Esophagus squamous epithelium (tissue), 5 donors: ENCODE results near the gene OOEP. TPM values are rescaled to one million over a fixed set of nuclear protein-coding genes. Genes with fewer than 3 reads are reported as not detected.

Experiments used
- DNase-seq: peaks from one replicate; lab custom pipeline; 2025; lab: John Stamatoyannopoulos, UW
- H3K27ac ChIP-seq, 4 donors: fragments of 200-600 bp; sonication (generic); one replicate each; pipeline ENCODE4 v1.5.1; 2016 to 2019; ENCODE audit warnings: mild to moderate bottlenecking in 1 of 4
- H3K27me3 ChIP-seq, 4 donors: fragments of 200-600 bp; sonication (generic); 1 replicate in 3 of 4; 2 replicates in 1 of 4; pipeline versions ENCODE4 v1.5.1 to v1.6.0; 2017 to 2021; ENCODE audit warnings: antibody characterized with exemption in 1 of 4
- H3K36me3 ChIP-seq, 3 donors: fragments of 200-600 bp; sonication (generic); one replicate each; pipeline ENCODE4 v1.5.1; 2016 to 2019
- H3K4me1 ChIP-seq, 3 donors: fragments of 200-600 bp; sonication (generic); one replicate each; pipeline ENCODE4 v1.5.1; 2017 to 2019
- H3K4me3 ChIP-seq, 4 donors: fragments of 200-600 bp; sonication (generic); 1 replicate in 3 of 4; 2 replicates in 1 of 4; pipeline ENCODE4 v1.5.1; 2016 to 2019; ENCODE audit warnings: mild to moderate bottlenecking in 2 of 4, moderate library complexity in 1 of 4
- H3K9me3 ChIP-seq, 3 donors: fragments of 200-600 bp; sonication (generic); one replicate each; pipeline ENCODE4 v1.5.1; 2016 to 2019
- POLR2A ChIP-seq, 4 donors: fragments of 450-650 bp; IDR thresholded peaks; one replicate each; pipeline ENCODE4 v1.6.1; 2017; ENCODE audit warnings: antibody characterized with exemption in 4 of 4, mild to moderate bottlenecking in 4 of 4, moderate library complexity in 3 of 4
- WGBS, 2 donors: methylation state at CpG; one replicate each; pipeline ENCODE4 v1.1.5; 2018; 5-methylcytosine and 5-hydroxymethylcytosine counted together
- intact Hi-C: fragments of 100-400 bp; cut with DNase I; formaldehyde crosslinking; loops from one replicate; pipeline ENCODE4 v1.15.0; 2022
- total RNA-seq, 4 donors: library from RNA; depleted of rRNA; stranded (reverse); fragments of >200 nt; gene quantifications; one replicate each; pipeline ENCODE4 v1.1.0, GENCODE V29; 2016
- TF ChIP-seq, protein P1 (sequence below), 6 experiments: fragments of 450-650 bp in 4 of 6; fragments of 200-600 bp in 2 of 6; sonication (generic) in 2 of 6; IDR thresholded peaks; one replicate each; pipeline ENCODE4 v1.5.1; 2016 to 2019; ENCODE audit warnings: antibody characterized with exemption in 6 of 6, mild to moderate bottlenecking in 4 of 6, moderate library complexity in 4 of 6
- donor health status: DM: yes; HTN: yes; CAD: no.

OOEP gene
- total RNA-seq, 4 donors from 2014 or later: 0.35 TPM; not detected in 3

- 29 to 53% methylated on average over 3 of the region's 3 CpGs for WGBS, 2 donors
- H3K9me3 ChIP-seq: peaks cover 0 to 4% (median 0%) of the 10 kb centered on the region in 3 donors
- no peak overlapping the region for H3K4me3 ChIP-seq
- intact Hi-C loops: no loop called here
- TF ChIP-seq, protein P1, sequence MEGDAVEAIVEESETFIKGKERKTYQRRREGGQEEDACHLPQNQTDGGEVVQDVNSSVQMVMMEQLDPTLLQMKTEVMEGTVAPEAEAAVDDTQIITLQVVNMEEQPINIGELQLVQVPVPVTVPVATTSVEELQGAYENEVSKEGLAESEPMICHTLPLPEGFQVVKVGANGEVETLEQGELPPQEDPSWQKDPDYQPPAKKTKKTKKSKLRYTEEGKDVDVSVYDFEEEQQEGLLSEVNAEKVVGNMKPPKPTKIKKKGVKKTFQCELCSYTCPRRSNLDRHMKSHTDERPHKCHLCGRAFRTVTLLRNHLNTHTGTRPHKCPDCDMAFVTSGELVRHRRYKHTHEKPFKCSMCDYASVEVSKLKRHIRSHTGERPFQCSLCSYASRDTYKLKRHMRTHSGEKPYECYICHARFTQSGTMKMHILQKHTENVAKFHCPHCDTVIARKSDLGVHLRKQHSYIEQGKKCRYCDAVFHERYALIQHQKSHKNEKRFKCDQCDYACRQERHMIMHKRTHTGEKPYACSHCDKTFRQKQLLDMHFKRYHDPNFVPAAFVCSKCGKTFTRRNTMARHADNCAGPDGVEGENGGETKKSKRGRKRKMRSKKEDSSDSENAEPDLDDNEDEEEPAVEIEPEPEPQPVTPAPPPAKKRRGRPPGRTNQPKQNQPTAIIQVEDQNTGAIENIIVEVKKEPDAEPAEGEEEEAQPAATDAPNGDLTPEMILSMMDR (IDR thresholded peaks at IDR 0.05): no peak
- TF ChIP-seq POLR2A (IDR thresholded peaks at IDR 0.05): no peak
- DNase-seq: no peak
- H3K36me3 ChIP-seq: no peaks in the 10 kb centered on the region
- no peaks in the 10 kb centered on the region for H3K27me3 ChIP-seq
- H3K27ac ChIP-seq: no peak overlapping the region
- no peaks in the 10 kb centered on the region for H3K4me1 ChIP-seq
Measured at GRCh38 chr6:73377225-73377624, 7.5 kb upstream of the OOEP start.

- peaks cover 0 to 19% (median 0%) of the 10 kb centered on the region in 3 donors for H3K9me3 ChIP-seq
- 53 to 67% methylated on average over 1 of the region's 1 CpG for WGBS, 2 donors
- DNase-seq: no peak
- no peak overlapping the region for H3K4me3 ChIP-seq
- H3K27ac ChIP-seq: no peak overlapping the region
- H3K36me3 ChIP-seq: no peaks in the 10 kb centered on the region
- H3K4me1 ChIP-seq: no peaks in the 10 kb centered on the region
- no peak for TF ChIP-seq POLR2A (IDR thresholded peaks at IDR 0.05)
- TF ChIP-seq, protein P1 (IDR thresholded peaks at IDR 0.05): no peak
- H3K27me3 ChIP-seq: no peaks in the 10 kb centered on the region
- intact Hi-C loops: no loop called here
Measured at GRCh38 chr6:73375216-73375615, 5.5 kb upstream of the OOEP start.

- TF ChIP-seq POLR2A (IDR thresholded peaks at IDR 0.05): no peak
- TF ChIP-seq, protein P1 (IDR thresholded peaks at IDR 0.05): no peak
- Histone ChIP-seq H3K27ac (no peak overlapping the region), H3K4me1 (no peaks in the 10 kb centered on the region), H3K4me3 (no peak overlapping the region), H3K9me3 (peaks cover 0 to 19% (median 0%) of the 10 kb centered on the region in 3 donors), H3K36me3 (no peaks in the 10 kb centered on the region), H3K27me3 (no peaks in the 10 kb centered on the region)
- no peak for DNase-seq
- 52 to 59% methylated on average over 8 of the region's 10 CpGs for WGBS, 2 donors
- intact Hi-C loops: no loop called here
Measured at GRCh38 chr6:73372516-73372915, 2.8 kb upstream of the OOEP start.

DNA sequence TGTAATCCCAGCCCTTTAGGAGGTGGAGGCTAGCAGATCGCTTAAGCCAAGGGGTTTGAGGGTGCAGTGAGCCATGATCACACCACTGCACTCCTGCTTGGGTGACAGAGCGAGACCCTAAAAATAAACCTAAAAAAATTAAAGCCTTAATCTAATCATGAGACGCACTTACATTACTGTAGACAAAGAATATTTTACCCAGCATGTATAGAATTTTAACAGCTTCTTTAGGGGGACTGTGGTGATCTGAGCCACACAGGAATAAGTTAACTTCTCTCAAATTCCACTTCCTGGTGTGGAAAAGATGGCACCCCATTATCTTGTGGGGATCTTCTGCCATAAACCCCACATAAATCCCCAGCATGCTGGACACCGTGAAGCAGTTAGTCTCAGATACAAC, 2.3 kb upstream of the OOEP start:
- H3K4me1 ChIP-seq: no peaks in the 10 kb centered on the region
- no peaks in the 10 kb centered on the region for H3K27me3 ChIP-seq
- no peak for DNase-seq
- no peak overlapping the region for H3K27ac ChIP-seq
- TF ChIP-seq, protein P1 (IDR thresholded peaks at IDR 0.05): no peak
- no peak for TF ChIP-seq POLR2A (IDR thresholded peaks at IDR 0.05)
- no peak overlapping the region for H3K4me3 ChIP-seq
- WGBS, 2 donors: 85 to 89% methylated on average over 4 of the region's 4 CpGs
- intact Hi-C loops: no loop called here
- H3K36me3 ChIP-seq: no peaks in the 10 kb centered on the region
- peaks cover 0 to 19% (median 0%) of the 10 kb centered on the region in 3 donors for H3K9me3 ChIP-seq

DNA sequence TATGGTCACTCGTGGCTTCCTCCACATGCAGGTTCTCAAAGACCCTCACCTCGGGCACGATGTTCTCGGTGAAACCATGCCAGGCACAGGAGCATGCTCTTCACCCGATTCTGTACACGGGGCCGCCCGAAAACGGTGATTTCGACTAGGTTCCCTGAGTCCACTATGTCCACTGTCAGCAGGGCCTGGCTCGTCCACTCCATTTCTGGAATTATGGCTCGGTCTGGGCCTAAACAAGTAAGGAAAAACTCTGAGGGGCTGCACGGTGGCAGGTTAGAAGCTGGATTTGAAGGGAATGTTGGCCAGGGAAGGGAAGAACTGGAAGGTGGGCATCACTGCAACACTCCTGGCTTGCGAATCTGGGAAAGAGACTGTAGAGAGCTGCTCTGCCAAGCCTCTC, 540 bp downstream of the OOEP start:
- Histone ChIP-seq H3K27me3 (no peaks in the 10 kb centered on the region), H3K27ac (no peak overlapping the region), H3K36me3 (no peaks in the 10 kb centered on the region), H3K4me1 (no peaks in the 10 kb centered on the region), H3K4me3 (no peak overlapping the region), H3K9me3 (peaks cover 0 to 19% (median 0%) of the 10 kb centered on the region in 3 donors)
- intact Hi-C loops: no loop called here
- WGBS, 2 donors: 92 to 95% methylated on average over 6 to 11 of the region's 14 CpGs
- DNase-seq: no peak
- TF ChIP-seq, protein P1 (IDR thresholded peaks at IDR 0.05): no peak
- TF ChIP-seq POLR2A (IDR thresholded peaks at IDR 0.05): no peak
